Lower leg skin (tissue), 4 donors: ENCODE results near the gene OFD1. TPM values are rescaled to one million over a fixed set of nuclear protein-coding genes. Genes with fewer than 3 reads are reported as not detected.

Experiments
- DNase-seq, 2 donors: peaks; one replicate each; pipeline ENCODE4 v3.0.0-alpha.2; 2019; ENCODE audit warnings: low spot score in 2 of 2
- H3K4me3 ChIP-seq: fragments of 200-600 bp; sonication (generic); 2 replicates; pipeline ENCODE4 v1.5.1; 2017; ENCODE audit warnings: mild to moderate bottlenecking, low read depth; ENCODE audit not compliant: poor library complexity, severe bottlenecking
- CTCF ChIP-seq, 3 donors: fragments of 450-650 bp; IDR thresholded peaks; one replicate each; pipeline ENCODE4 v1.5.1; 2016; ENCODE audit warnings: antibody characterized with exemption in 3 of 3, mild to moderate bottlenecking in 3 of 3, moderate library complexity in 2 of 3
- POLR2A ChIP-seq, 2 donors: fragments of 450-650 bp; IDR thresholded peaks; one replicate each; pipeline ENCODE4 v1.6.1; 2016 to 2017; ENCODE audit warnings: antibody characterized with exemption in 2 of 2, mild to moderate bottlenecking in 1 of 2, moderate library complexity in 1 of 2
- WGBS, 2 donors: methylation state at CpG; one replicate each; pipeline ENCODE4 v1.1.5; 2018; 5-methylcytosine and 5-hydroxymethylcytosine counted together
- intact Hi-C: fragments of 100-400 bp; cut with DNase I; formaldehyde crosslinking; loops from one replicate; pipeline ENCODE4 v1.15.0; 2023; ENCODE audit warnings: low total_unique reads
- total RNA-seq, 4 donors: library from RNA; depleted of rRNA; stranded (reverse); fragments of >200 nt; gene quantifications; one replicate each; pipeline ENCODE4 v1.1.0, GENCODE V29; 2016

Gene OFD1
- total RNA-seq, 4 donors from 2014 or later = 20.0 to 69.6 (median 27.5) TPM

- intact Hi-C loops = no loop called here
- no peak overlapping the region for H3K4me3 ChIP-seq
- DNase-seq = no peak
These were observed 15.7 kb downstream of the OFD1 start for GRCh38 chrX:13750204-13750603.

GRCh38 chrX:13750812-13751211 is 16.3 kb downstream of the OFD1 start:
- TF ChIP-seq POLR2A (IDR thresholded peaks at IDR 0.05) (no peak), CTCF (IDR thresholded peaks at IDR 0.05) (no peak)
- DNase-seq = no peak
- H3K4me3 ChIP-seq = no peak overlapping the region
- intact Hi-C loops = no loop called here

More at GRCh38 chrX:13750204-13750603, 15.7 kb downstream of the OFD1 start:
- no peak for TF ChIP-seq POLR2A (IDR thresholded peaks at IDR 0.05)
- no peak for TF ChIP-seq CTCF (IDR thresholded peaks at IDR 0.05)

GRCh38 chrX:13752141-13752540 is 17.6 kb downstream of the OFD1 start:
- TF ChIP-seq CTCF (IDR thresholded peaks at IDR 0.05) (no peak), POLR2A (IDR thresholded peaks at IDR 0.05) (no peak)
- H3K4me3 ChIP-seq = no peak overlapping the region
- 42 to 78% methylated on average over 3 of the region's 3 CpGs for WGBS, 2 donors
- intact Hi-C loops = no loop called here
- no peak for DNase-seq

- 62 to 73% methylated on average over 3 of the region's 3 CpGs for whole genome bisulfite sequencing, 2 donors
- no peak overlapping the region for H3K4me3 ChIP-seq
- intact Hi-C loops = no loop called here
- no peak for DNase-seq
- TF ChIP-seq CTCF (IDR thresholded peaks at IDR 0.05) (no peak), POLR2A (IDR thresholded peaks at IDR 0.05) (no peak)
These were observed 18.1 kb downstream of the OFD1 start for GRCh38 chrX:13752646-13753045.

GRCh38 chrX:13754765-13755164 is 20.2 kb downstream of the OFD1 start:
- DNase-seq = no peak
- TF ChIP-seq POLR2A (IDR thresholded peaks at IDR 0.05) (no peak), CTCF (IDR thresholded peaks at IDR 0.05) (no peak)
- intact Hi-C loops = no loop called here
- 76 to 94% methylated on average over 1 of the region's 1 CpG for WGBS, 2 donors
- no peak overlapping the region for H3K4me3 ChIP-seq

GRCh38 chrX:13755254-13755653 is 20.7 kb downstream of the OFD1 start:
- intact Hi-C loops = no loop called here
- no peak for DNase-seq
- TF ChIP-seq POLR2A (IDR thresholded peaks at IDR 0.05) (no peak), CTCF (IDR thresholded peaks at IDR 0.05) (no peak)
- 67 to 89% methylated on average over 1 of the region's 1 CpG for WGBS, 2 donors
- H3K4me3 ChIP-seq = no peak overlapping the region
